Measurements from ENCODE around the gene BUB3. TPM values are rescaled to one million over a fixed set of nuclear protein-coding genes. Genes with fewer than 3 reads are reported as not detected.

BUB3 gene
- total RNA-seq, 1 donor, result 107 TPM

GRCh38 chr10:123139165-123139520, 15.1 kb upstream of the BUB3 start:
- Histone ChIP-seq H3K79me2 (ENCODE audit: insufficient read depth, low read length) (no peaks in the 10 kb centered on the region), H3K4me1 (ENCODE audit: insufficient read depth, low read length) (no peaks in the 10 kb centered on the region), H4K20me1 (ENCODE audit: insufficient read depth, low read length) (peaks cover 2% of the 10 kb centered on the region), H3K27ac (ENCODE audit: low read depth, low read length) (no peak overlapping the region), H3K4me2 (ENCODE audit: insufficient read depth, low read length) (no peak overlapping the region), H3K9me3 (ENCODE audit: low read depth, low read length) (no peaks in the 10 kb centered on the region), H3K4me3 (ENCODE audit: insufficient read depth, low read length) (no peak overlapping the region), H3K36me3 (ENCODE audit: insufficient read depth, low read length) (no peaks in the 10 kb centered on the region), H2AFZ (ENCODE audit: low read length) (no peak overlapping the region), H3K27me3 (ENCODE audit: insufficient read depth, low read length) (peaks cover 99% of the 10 kb centered on the region)
- DNase-seq (ENCODE audit: insufficient read length, low spot score, missing footprints), result no peak
- no peak for TF ChIP-seq CTCF (IDR thresholded peaks at IDR 0.05; ENCODE audit: extremely low read depth, low read depth, low read length)

- H3K4me1 ChIP-seq (ENCODE audit: insufficient read depth, low read length), result no peaks in the 10 kb centered on the region
- no peak overlapping the region for H2AFZ ChIP-seq (ENCODE audit: low read length)
- TF ChIP-seq CTCF (IDR thresholded peaks at IDR 0.05; ENCODE audit: extremely low read depth, low read depth, low read length), result no peak
- DNase-seq (ENCODE audit: insufficient read length, low spot score, missing footprints), result peak; percentile 77
- H3K27ac ChIP-seq (ENCODE audit: low read depth, low read length), result no peak overlapping the region
- no peaks in the 10 kb centered on the region for H3K9me3 ChIP-seq (ENCODE audit: low read depth, low read length)
- H3K27me3 ChIP-seq (ENCODE audit: insufficient read depth, low read length), result peaks cover 99% of the 10 kb centered on the region
- no peak overlapping the region for H3K4me2 ChIP-seq (ENCODE audit: insufficient read depth, low read length)
- peaks cover 2% of the 10 kb centered on the region for H4K20me1 ChIP-seq (ENCODE audit: insufficient read depth, low read length)
- H3K4me3 ChIP-seq (ENCODE audit: insufficient read depth, low read length), result no peak overlapping the region
- H3K79me2 ChIP-seq (ENCODE audit: insufficient read depth, low read length), result no peaks in the 10 kb centered on the region
- no peaks in the 10 kb centered on the region for H3K36me3 ChIP-seq (ENCODE audit: insufficient read depth, low read length)
Observed at GRCh38 chr10:123139521-123140163, 14.6 kb upstream of the BUB3 start.

GRCh38 chr10:123140164-123140982, 13.8 kb upstream of the BUB3 start:
- H3K27ac ChIP-seq (ENCODE audit: low read depth, low read length), result no peak overlapping the region
- no peak overlapping the region for H3K4me2 ChIP-seq (ENCODE audit: insufficient read depth, low read length)
- H3K27me3 ChIP-seq (ENCODE audit: insufficient read depth, low read length), result peaks cover 99% of the 10 kb centered on the region
- H3K4me3 ChIP-seq (ENCODE audit: insufficient read depth, low read length), result no peak overlapping the region
- no peaks in the 10 kb centered on the region for H3K79me2 ChIP-seq (ENCODE audit: insufficient read depth, low read length)
- no peak for TF ChIP-seq CTCF (IDR thresholded peaks at IDR 0.05; ENCODE audit: extremely low read depth, low read depth, low read length)
- H4K20me1 ChIP-seq (ENCODE audit: insufficient read depth, low read length), result peaks cover 2% of the 10 kb centered on the region
- no peak for DNase-seq (ENCODE audit: insufficient read length, low spot score, missing footprints)
- no peaks in the 10 kb centered on the region for H3K4me1 ChIP-seq (ENCODE audit: insufficient read depth, low read length)
- H3K9me3 ChIP-seq (ENCODE audit: low read depth, low read length), result no peaks in the 10 kb centered on the region
- H2AFZ ChIP-seq (ENCODE audit: low read length), result no peak overlapping the region
- H3K36me3 ChIP-seq (ENCODE audit: insufficient read depth, low read length), result no peaks in the 10 kb centered on the region

GRCh38 chr10:123140983-123141390, 13.2 kb upstream of the BUB3 start:
- H3K36me3 ChIP-seq (ENCODE audit: insufficient read depth, low read length), result no peaks in the 10 kb centered on the region
- no peak for TF ChIP-seq CTCF (IDR thresholded peaks at IDR 0.05; ENCODE audit: extremely low read depth, low read depth, low read length)

More at GRCh38 chr10:123140983-123141390, 13.2 kb upstream of the BUB3 start:
- no peak overlapping the region for H2AFZ ChIP-seq (ENCODE audit: low read length)
- H4K20me1 ChIP-seq (ENCODE audit: insufficient read depth, low read length), result peaks cover 2% of the 10 kb centered on the region
- no peak overlapping the region for H3K27ac ChIP-seq (ENCODE audit: low read depth, low read length)
- H3K4me1 ChIP-seq (ENCODE audit: insufficient read depth, low read length), result no peaks in the 10 kb centered on the region
- peaks cover 100% of the 10 kb centered on the region for H3K27me3 ChIP-seq (ENCODE audit: insufficient read depth, low read length)
- no peaks in the 10 kb centered on the region for H3K79me2 ChIP-seq (ENCODE audit: insufficient read depth, low read length)
- no peaks in the 10 kb centered on the region for H3K9me3 ChIP-seq (ENCODE audit: low read depth, low read length)
- no peak overlapping the region for H3K4me3 ChIP-seq (ENCODE audit: insufficient read depth, low read length)
- no peak overlapping the region for H3K4me2 ChIP-seq (ENCODE audit: insufficient read depth, low read length)
- peak; percentile 79 for DNase-seq (ENCODE audit: insufficient read length, low spot score, missing footprints)
